Superior temporal gyrus (tissue), 1 donor: ENCODE results near the gene PAGE2.
A peak's percentile ranks its signal among the peaks of the same experiment; 100 is the strongest.
"Not testable (repeated sequence)": the region's sequence is repeated elsewhere in the genome, so short reads cannot be mapped to it uniquely, and the experiment has no call there.

Experiments
- DNase-seq: peaks from one replicate; pipeline ENCODE4 v3.0.0-alpha.2; 2016; ENCODE audit errors: extremely low spot score

PAGE2 gene

GRCh38 chrX:55088795-55089489 lies at the start of gene PAGE2:
Gene PAGE2 (plus strand): TSS chrX:55089018. CDS start chrX:55090021, 1,003 bp downstream.
- DNase-seq = no peak

DNA sequence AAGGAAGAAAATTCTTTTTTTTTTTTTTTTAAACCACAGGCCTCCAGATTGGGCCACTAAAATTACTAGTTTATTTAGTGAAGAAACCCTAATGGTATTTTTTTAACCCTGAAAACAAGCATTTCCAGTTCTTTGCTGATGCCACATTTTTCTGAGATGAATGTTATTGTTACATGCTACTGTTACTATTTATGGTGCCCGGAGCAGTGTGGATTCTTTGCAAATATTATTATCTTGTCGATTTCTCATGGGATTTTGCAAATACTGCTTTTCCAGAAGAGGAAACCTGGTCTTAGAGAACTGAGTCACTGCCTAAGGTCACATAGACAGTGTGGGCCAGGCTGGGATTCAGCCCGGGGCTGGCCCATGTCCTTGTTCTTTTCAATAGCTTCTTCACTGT lies 49.3 kb upstream of the PAGE2 start:
- DNase-seq = no peak

- DNase-seq = no peak
These were observed 47.3 kb upstream of the PAGE2 start for GRCh38 chrX:55041514-55041913.

GRCh38 chrX:55050599-55050998 lies 38.2 kb upstream of the PAGE2 start:
- DNase-seq = not testable (repeated sequence)

- DNase-seq = peak; percentile 12
These were observed 31.8 kb upstream of the PAGE2 start for GRCh38 chrX:55056820-55057674.

DNA sequence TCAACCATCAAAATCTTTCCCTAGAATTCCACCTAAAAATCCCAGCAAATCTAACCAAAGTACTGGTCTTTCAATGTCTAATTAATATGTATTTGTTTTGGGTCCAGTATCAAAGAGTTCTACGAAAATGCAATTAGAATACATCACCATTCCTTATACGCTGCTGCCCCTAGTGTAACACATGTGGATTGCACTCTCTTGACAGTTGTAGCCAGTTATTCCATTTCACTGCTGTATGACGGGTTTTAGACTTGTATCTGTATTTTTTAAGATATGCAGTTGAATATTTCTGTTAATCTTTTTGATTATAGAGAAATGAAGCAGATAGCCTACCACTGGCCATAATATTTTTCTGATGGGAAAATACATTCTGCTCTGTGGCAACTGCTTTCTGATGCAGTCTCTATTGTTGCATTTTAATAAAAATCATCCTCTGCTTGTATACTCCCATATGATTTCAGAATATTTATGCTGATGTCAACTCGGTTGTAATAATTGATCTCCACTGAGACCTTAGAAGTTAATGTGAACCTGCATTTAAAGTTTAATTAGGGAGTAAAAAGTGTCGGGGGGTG lies 31.1 kb upstream of the PAGE2 start:
- DNase-seq = peak; percentile 75

GRCh38 chrX:55067180-55067579 lies 21.6 kb upstream of the PAGE2 start:
- not testable (repeated sequence) for DNase-seq

GRCh38 chrX:55072286-55072685 lies 16.5 kb upstream of the PAGE2 start:
- no peak for DNase-seq

- DNase-seq = no peak
These were observed 13.9 kb upstream of the PAGE2 start, which contains the start of gene PAGE2B for GRCh38 chrX:55074851-55075467. Gene PAGE2B (plus strand): TSS chrX:55075030. CDS start chrX:55076042, 1,012 bp downstream.

- no peak for DNase-seq
These were observed 9.9 kb downstream of the PAGE2 start for GRCh38 chrX:55098691-55099090.

DNA sequence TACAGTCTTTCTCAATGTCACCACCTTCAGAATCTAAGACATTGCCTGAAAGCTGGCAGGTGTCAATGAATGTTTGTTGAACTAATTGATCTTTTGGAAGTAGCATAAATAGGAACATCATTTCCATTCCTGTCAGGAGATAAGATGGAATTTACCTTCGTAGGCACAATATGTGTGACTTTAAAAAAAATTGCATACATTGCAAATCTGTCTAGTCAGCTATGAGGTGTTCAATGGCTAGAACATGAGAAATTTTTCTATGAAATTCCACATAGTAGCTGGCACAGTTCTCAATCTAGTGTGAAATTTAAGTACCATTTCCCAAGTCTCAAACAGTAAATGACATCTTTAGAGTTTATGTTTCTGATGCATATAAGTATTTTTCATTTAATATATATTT lies 10.3 kb downstream of the PAGE2 start:
- DNase-seq = no peak

GRCh38 chrX:55102754-55103153 lies 13.9 kb downstream of the PAGE2 start:
- no peak for DNase-seq

DNA sequence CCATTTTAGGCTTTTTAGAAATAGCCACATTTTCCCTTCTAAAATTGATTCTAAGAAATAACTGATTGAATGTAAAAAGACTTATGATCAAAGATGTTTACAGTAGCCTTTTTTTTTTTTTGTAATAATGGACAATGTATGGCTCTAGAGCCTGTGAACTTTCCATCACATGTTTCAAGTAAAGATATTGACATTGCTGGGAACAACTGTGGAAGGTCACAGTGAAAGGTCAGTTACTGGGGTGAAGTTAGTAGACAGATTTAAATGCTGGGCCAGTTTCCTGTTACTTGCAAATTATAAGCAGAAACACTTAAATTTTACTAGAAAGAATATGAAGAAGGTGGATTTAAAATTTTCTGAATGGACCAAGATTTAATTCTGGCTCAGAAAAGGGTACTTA lies 18.4 kb downstream of the PAGE2 start:
- no peak for DNase-seq

- DNase-seq = no peak
These were observed 19.1 kb downstream of the PAGE2 start for GRCh38 chrX:55107911-55108310.

DNA sequence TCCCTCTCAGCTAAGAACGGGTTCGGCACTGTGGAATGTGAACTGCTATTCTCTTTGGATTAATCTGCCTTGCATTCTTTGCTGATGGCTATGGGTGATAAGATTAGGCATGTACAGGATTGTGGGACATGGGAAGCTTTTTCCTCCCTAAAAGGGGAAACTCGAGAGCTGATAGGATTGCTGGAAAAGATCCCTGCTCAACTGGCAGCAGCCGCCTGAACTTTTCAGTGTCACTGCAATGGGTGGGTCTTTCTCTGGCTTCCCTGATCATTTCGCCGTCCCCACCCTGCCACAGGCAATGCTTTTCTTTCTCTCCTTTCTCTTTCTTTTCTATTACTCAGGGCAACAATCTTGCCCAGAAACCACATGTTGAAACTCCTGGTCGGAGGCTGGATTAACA lies 20.5 kb downstream of the PAGE2 start:
- DNase-seq = no peak

GRCh38 chrX:55111578-55112254 lies 22.9 kb downstream of the PAGE2 start:
- DNase-seq = no peak

DNA sequence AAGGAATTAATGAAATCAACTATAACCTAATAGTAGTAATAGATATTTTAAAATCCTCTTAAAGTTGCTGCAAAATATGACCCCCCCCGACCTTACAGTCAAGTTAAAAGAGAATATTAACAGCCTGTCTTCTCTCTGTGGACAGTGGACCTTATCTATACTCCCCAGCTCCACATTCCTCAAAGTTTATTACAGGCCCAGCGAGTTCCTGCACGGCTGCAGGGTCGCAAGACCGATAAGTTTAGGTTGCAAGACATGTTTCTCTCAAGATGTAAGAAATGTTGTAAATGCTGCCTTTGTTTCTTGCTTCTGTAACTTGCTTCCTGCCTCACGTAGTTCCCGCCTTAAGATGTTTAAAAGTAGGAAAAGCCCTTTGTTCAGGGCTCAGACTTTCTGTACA lies 27.8 kb downstream of the PAGE2 start:
- DNase-seq = not testable (repeated sequence)

- DNase-seq = no peak
These were observed 29.8 kb downstream of the PAGE2 start for GRCh38 chrX:55118574-55118973.

DNA sequence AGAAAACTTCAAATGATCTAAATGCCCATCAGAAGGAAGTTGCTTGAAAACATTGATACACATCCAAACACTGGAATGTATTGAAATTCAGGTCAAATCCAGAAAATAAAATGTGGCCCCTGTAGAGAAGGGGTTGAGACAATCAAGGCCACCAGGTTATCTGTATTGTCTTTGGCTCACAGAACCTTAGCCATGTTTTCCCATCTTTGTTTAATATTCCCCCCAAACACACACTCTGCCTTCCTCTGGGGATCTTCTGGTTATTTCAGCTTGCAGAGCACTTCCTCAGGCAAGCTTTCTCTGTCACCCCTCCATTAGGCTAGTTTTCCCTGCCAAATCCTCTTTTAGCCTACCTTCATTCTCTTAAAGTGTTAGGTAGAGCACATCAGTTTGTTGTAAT lies 30.5 kb downstream of the PAGE2 start:
- DNase-seq = no peak

GRCh38 chrX:55119712-55120111 lies 30.9 kb downstream of the PAGE2 start:
- DNase-seq = no peak

GRCh38 chrX:55120761-55121358 lies 32.0 kb downstream of the PAGE2 start:
- no peak for DNase-seq
